Dermis blood vessel endothelial cell (primary cell): ENCODE data around the gene GBX1. TPM values are rescaled to one million over a fixed set of nuclear protein-coding genes. Genes with fewer than 3 reads are reported as not detected.

Source experiments
- DNase-seq: peaks from one replicate; pipeline ENCODE4 v3.0.0; 2010
- total RNA-seq: library from RNA; depleted of rRNA; stranded (reverse); fragments of >200 nt; gene quantifications from 2 replicates; pipeline ENCODE4 v1.2.3, GENCODE V29; 2014

Gene GBX1
- total RNA-seq, 1 donor from 2014 or later: not detected

DNA sequence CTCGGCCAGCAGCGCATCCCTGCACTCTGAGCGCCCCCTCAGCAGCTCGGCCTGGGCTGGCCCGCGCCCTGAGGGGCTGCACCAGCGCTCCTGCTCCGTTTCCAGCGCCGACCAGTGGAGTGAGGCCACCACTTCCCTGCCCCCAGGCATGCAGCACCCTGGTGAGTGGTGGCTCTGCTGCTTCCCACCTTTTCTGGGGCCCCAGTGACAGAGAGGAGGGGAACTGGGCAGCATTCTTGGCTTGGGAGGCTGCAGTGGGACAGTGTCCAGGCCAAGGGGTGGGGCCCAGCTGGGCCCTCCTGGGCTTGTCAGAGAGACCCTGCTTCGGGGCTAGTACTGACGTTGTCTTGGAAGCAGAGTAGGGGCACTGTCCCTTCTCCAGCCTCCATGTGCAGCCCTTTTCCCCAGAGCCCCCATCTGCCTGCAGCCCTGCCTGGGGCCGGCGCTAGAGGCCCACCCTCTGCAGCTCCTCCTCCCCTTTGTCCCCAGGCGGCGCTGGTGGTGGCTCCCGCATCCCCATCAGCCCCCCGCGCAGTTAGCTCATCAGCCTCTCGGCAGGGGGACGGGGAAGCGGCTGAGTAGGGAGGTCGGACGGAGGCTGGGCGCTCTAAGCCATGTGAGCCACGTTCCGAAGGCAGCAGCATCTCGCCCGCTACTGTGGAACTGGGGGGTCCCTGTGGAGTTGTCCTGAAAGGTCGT lies 29.2 kb downstream of the GBX1 start:
- no peak for DNase-seq

DNA sequence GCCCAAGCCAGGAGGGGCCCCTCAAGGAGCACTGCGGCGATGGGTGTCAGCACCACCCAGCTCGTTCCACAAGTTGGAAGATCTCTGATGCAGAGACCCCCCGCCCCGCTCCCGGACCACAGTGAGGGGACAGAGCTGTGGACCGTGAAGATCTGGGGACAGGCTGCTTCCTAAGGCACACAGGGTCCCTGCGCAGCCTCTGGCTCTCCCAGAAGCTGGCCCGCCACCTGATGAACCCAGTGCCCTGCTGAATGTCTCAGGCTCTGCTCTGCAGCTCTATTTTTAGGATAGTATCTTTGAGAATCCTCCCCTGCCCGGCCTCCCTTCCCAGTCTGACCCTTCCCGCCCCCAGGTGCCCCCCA lies 29.7 kb downstream of the GBX1 start:
- DNase-seq: no peak

DNA sequence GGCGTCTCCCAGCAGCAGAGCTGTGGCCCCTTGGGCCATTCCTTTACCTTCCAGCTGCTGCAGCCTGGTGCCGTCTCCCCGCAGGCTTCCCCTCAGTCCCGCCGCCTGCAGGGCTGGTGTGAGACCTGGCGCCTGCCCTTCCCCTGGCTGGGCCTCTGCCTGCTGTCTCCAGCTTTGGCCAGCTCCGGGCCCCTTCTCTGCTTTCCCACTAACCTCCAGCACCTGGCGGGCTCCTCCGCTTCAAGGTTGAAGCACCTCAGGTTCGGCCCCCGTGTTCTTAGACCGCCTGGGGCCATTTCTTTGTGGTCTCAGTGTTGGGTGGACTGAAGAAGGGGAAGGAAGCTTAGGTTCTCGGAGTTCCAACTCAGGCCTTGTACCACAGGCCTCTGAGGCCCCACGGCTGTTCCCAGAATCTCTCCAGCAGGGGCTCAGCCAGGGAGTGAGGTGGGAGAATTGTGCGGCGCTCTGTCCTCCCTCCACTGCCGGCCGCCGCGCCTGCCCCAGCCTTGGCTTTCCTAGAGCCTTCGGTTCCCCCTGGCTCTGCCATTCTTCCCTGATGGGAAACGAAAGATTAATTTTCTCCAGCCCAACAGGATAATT lies 30.3 kb downstream of the GBX1 start:
- no peak for DNase-seq

DNA sequence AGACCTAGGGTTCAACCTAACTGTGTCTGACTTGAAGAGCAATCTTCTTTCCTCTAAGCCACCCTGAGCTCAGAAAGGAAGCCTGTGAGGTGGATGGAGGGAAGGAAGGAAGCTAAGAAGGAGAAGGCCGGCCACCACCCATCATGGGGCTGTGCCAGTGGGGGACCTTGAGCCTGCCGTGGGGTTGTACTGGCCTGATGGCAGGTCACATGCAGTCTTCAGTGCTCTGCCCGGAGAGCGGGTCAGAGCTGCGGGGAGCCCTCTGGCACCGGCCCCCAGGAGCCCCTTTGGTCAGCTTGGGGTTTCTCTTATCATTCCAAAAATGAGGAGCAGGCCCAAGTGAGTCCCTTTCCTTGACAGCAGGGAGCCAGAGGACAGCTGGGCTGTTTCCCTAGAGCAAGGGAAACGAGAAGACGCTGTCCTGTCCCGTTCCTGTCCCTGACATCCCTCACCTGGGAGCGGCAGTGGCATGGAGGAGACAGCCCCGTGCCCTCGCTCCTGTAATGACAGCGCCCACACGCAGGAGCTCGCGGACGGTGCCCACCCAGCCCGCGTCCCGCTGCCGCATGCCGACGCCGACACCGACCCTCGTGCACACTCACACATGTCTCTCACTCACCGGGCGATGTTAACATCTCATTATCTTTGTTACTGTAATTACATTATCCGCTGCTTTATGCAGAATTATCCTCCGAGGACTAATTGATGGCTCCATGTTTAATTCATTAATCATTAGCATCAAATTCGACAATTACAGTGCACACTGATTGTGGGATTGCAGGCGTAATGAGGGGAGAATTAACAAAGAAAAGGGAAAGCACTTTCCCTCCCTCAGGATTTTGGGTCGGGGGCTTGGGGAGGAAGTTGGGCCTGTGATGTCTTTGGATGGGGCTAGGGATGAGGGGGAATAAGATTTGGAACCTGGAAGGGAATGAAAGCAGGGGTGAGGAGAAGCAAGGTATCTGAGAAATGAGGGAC lies 31.3 kb downstream of the GBX1 start:
- DNase-seq: no peak

DNA sequence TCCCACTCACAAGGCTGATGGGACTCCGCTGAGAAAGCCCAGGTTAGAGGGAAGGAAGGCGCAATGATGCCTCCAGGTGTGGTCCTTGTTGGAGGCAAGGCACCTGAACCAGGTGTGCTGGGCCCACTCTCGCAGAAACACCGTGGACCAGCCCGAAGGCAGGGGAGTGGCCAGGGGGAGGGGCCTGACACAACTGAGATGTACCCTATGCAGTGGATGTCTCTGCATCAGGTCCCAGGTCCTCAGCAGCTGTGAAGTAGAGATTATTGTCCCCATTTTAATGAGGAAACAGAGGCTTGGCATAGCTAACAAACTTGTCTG lies 32.0 kb downstream of the GBX1 start:
- no peak for DNase-seq

DNA sequence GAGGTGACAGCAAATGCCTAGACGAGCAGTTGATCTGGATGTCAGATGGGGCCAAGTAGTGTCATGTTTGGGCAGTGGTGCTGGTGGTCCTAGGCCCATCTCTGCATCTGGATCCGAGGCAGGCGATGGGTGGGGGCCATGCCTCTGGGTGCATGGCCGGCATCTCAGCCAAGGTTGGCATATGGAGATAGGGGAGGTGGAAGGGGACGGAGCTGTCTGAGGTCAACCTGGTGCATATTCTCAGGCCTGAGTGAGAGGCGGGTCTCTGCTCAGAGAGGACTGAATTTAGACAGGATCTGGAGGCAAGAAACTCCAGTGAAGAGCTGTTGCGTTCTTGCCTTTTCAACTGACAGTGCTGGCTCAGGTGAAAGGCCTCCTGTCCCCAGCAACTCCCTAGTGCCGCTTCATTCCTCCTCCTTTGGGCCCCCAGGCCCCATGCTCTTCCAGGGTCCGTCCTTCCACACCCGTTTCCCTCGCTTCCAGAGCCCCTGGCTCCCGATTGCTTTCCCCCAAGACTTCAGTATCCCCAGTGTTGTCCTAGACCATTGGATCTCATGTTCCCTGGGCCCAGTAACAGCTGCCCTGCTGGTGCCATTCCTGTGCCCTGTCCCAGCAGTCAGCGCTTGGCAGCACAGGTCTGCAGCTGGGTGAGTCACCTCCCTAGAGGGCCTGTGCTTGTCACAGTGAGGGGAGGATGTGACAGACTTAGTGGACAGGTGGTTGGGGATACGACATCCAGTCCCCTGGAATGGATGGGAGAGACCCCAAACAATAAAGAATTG lies 32.6 kb downstream of the GBX1 start:
- no peak for DNase-seq

DNA sequence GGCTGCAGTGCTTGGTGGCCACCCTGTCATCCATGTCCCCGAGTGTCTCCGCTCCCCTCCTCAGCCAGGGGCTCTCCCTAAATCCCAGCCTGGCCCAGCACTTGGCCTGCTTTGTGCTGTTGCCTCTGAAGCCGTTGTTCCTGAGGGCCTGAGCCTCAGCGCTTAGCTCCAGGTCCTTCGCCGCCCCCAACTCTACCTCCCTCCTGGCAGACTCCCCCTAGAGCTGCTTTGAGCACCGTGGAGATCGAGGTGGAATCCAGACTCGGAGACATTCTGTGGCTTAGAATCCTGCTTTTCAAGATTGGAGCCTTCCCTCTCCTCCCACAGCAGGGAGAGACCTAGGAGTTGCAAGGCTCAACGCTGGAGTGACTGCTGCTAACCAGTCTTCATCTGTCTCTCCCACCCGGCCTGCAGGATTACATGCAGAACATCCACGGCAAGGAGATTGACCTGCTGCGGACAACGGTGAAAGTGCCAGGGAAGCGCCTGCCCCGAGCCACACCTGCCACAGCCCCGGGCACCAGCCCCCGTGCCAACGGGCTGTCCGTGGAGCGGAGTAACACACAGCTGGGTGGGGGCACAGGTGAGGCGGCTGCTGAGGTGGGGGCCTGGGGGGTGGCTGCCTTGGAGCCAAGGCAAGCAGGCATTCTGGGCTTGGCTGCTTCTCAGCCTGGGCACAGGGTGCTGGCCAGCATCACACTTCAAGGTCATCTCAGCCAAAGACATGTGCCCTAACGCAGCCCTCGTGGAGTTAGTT lies 33.3 kb downstream of the GBX1 start:
- no peak for DNase-seq

DNA sequence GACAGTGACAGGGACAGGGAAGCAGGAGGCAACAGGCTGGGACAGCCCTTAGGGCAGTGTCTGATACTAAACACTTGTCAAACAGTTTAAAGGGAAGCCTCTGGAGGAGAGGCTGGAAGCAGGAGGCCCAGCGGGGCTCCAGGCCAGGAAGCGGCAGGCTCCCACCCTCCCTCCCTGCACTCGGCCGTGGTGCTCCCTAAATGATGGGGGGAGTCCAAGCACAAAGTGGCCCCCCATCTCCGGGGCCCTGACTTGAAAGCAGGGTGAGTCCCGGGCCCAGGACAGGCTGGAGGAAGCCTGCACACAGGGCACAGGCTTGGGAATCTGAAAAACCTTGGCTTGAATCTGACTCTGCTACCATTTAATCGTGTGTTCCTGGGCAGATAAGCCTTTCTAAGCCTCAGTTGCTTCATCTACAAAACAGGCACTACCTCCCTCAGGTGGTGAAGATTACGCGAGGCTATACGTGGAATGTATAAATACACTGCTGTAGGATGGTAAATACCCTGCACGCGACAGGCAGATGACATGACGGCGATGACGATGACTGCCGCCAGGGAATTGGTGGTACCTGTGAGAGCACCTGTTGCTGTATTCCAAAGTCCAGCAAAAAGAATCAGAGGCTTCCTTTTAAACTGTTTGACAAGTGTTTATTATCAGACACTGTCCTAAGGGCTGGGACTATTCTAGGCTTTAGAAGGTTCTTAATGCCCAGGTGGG lies 34.1 kb downstream of the GBX1 start:
- no peak for DNase-seq

DNA sequence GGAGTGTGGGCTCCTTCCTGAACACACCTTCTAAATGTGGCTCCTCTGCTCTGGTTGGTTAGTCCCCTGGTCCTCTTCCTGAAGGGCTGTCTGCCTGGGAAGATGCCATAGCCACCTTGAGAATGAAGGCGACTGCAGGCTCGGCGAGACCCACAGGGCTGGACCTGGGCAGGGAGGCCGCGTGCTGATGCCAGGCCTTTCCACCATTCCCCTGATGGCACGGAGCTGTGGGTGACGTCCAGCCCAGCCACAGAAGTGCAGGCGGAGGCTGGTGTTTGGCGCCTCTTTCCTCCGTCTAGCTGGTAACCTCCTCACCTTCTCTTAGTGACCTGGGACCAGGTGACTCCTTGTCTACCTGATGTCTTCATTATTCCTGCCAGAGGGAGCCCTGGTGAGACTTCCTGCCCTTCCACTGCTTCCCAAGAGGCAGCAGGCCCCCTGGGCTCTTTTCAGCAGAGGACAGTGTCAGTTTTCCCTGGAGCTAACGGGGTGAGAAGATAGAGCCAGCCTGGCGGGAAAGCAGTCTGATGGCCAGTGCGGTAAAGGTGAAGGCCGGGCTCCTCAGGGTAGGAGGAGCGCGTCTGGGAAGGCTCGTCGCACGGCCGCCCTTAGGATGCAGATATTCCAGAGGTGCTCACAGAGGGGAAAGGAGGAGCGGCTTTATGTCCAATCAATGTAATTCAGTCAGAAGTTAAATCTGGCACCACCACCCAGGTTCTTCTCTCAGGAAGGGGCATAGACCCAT lies 34.9 kb downstream of the GBX1 start:
- no peak for DNase-seq

DNA sequence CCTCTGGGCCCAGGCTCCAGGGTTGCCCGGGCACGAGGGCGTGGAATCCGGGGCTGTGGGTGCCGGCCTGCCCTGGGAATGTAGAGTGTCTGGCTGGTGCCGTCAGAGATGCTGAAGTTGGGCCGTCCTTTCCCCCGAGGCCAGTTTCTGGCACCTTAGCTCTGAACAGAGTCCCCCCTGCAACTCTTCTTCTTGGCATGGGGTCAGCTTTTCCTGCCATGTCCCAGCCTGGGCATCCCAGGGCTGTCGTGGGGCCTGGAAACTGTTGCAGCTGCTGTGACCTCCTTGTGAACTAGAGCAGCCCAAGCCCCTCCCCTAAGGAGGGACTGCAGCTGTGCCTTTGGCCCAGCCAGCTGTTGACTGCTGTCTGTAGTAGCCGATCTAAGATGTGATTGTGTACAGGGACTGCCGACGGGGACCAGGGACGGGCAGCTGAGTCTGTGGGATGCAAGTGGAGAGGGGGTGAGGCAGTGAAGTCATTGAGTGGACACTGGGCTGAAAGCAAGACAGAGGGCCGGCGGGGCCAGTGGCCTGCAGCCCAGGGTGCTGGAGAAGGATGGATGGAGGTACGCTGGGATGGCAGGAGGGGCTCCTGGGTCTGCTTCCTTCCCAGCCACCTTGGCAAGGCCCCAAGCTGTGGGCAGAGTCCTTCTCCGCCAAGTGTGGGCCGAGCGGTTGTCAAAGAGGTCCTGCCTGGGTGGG lies 35.8 kb downstream of the GBX1 start:
- DNase-seq: no peak

DNA sequence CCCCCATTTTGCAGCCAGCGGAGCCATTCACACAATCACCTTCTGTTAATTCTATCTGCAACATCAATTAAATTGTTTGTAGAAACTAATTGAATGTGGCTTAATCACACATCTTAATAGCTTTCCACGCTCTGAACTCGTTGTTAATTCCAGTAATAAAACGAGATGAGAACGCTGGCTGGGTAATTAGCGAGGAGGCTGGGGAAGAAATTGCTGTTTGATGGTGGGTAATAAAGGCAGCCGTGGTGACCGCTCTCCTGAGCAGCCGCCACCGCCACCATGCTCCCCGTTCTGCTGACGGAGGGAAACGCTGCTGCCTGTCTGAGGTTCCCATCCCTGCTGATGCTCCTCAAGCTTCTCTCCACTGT lies 36.3 kb downstream of the GBX1 start:
- DNase-seq: no peak

DNA sequence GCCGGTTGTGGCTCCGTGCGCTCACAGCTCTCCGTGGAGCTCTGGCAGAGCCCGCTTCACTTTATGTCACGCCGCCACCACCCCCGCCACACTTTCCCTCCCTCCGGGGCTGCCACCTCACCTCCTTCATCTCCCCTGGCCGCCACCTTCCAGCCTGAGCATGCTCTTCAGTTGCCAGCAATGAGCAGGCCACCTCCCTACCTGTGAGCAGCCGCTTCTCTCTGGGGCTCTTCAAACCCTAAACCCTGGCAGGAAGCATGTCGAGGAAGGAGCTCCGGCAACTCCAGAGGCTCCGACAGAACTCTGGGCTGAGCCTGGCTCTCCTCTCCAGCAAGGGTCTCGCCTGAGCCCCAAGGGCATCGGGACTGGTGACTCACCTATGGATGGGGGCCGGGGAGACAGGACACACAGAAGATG lies 36.7 kb downstream of the GBX1 start:
- DNase-seq: no peak

DNA sequence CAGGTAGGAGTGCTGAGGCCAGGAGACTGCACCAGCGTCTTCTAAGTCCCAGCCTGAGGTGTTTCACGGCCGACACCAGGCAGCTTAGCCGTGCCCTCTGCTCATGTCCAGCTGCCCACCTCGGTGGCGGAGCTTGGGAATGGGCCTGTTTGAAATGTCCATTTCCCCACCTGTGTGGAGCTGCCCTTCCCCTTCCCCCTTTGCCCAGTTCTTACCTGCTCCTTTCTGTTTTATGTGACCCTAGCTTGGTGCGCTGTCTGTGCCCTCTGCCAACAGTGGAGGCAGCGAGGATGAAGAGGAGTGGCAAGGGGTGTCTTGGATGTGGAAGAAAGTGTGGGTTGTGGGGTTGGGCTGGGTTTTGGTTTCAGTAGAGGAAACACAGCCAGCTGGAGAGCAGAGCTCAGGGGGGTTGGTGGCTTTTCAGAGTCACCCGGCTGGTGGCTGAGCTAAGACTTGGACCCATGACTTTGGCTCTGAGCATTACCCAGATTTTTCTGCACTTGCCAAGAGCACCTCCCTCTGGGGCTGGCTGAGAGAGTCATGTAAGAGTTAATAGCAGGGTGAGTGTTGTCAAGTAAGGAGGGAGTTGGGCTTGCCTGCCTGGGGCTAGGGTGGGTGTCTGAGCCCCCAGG lies 37.4 kb downstream of the GBX1 start:
- DNase-seq: no peak

DNA sequence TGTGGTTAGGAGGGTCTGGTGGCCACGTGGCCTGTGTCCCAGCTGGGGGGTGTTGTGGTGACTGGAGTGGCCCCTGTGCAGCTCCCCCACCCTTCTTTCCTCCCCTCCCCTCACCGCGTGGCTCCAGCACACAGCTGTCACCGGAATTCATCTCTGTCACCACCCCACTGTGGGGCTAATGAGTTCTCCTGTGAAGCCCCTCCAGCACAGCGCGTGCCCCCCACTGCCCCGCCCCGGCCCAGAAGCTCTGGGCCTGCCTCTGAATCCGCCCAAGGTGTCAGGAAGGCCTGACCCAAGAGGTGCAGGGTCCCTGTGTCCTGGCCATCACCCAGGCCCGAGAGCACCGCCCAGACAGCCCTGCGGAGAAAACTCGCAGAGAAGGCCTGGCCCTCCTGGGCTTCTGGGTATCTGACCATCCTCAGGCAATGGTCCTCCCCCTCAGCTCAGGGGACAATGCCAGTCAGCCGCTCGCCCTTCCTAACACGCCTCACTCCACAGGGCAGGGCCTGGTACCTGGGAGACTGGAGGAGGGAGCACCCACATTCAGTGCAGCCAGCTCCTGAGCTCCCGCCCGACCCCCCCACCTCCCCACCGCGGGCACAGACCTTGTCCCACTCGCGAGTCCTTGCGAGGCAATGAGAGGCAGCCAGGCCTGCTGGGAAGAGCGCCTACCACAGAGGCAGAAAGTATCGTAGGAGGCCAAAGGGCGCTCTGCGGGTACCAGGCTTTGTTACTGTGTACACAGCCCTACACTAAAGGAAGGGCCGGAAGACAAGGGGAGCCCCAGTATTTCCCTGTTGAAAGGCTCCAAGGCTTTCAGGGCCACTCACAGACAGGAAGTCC lies 38.2 kb downstream of the GBX1 start:
- no peak for DNase-seq

DNA sequence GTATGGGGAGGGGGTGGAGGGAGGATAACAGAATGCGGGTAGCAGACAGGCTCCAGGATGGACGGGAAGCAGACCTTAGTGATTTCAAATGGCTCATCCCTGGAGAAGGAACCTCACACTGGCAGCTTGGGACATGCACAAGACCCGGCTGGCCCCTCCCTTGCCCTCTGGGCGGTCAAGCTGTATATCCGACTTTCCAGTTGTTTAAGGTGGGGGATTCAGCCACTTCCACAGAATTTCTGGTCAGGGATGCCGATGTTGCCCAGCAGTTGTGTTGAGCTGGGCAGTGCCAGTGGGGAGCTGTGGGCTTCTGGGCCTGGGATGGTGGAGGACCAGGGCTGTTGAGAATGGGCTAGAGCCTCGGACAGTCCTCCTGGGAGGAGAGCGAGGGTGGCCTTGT lies 38.8 kb downstream of the GBX1 start:
- DNase-seq: no peak

DNA sequence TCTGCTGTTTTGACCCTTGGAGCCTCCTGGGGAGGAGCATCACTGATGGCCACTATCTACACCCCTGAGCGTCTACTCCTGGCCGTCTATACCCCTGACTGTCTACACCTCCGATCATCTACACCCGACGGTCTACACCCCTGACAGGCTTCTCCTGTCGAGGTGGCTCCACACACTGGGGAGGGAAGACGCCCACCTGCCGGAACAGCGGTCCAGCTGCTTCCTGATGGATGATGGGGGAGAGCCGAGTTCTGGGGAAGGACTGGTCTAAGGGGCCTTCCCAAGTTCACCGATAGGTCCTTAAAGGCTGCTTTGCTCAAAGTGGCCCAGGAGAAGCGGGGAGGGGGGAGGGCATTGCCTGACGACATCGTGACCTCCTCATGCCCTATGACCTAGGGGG lies 39.4 kb downstream of the GBX1 start:
- no peak for DNase-seq

DNA sequence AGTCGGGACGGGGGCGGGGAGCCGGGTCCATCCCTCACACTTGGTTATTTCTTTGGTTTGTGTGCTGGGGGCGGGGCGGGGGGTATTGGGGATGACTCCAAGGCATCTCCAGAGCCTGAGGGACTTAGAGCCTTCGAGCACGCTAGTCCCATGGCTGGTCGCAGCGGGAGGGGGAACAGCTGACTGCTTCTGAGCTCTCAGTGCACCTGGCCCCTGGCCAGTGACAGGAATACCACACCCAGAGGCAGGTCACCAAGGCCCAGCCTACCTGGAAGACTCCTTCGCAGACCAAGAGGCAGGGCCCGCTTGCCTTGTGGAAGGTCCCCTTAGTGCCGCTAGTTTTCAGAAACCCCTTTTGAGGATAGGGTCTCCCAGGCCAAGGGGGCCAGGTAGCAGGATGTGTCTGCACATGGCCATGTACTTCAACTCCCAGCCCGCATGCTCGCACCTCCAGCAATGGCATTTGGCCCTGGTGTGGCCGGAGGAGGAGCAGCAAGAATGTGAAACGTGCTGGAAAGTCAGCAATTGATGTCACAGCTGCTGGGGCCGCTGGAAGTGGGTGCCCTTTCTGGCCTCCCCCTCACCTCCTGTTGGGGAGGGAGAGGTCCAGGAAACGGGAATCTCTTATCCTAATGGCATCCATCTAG lies 40.9 kb downstream of the GBX1 start:
- no peak for DNase-seq

DNA sequence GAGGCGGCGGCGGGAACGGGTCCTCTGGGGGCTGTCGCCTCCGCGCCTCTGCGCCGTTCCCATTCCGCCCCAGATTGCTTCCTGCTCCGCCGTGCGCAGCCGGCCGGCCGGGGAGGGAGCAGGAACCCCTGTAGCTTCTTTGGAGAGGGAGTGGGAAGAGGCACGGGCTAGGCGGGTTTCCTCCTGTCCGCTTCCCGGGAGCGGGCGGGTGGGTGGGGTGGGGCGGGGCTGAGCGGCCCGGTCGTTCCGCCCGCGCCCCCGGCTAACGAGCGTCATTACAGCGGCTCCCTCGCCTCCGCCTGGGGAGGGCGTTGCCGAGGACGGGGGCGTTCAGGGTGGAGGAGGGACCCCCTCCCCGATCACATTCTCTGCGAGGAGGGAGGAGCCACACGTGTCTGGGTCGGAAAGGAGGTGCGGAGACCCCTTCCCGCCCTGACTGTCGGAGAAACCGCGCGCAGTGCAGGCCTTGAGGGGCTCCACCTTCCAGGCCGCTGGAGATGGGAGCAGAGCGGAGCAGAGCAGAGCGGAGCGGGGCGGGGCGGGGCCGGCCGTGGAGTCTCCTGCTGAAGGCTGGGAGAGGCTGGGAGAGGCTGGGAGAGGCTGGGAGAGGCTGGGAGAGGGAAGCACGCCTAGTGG lies 41.5 kb downstream of the GBX1 start:
- no peak for DNase-seq
